Chondrocyte (in vitro differentiated cells): Measurements from ENCODE around the gene LYG1. TPM values are rescaled to one million over a fixed set of nuclear protein-coding genes. Genes with fewer than 3 reads are reported as not detected.

Source experiments
- DNase-seq: peaks from one replicate; pipeline ENCODE4 v3.0.0; 2021; ENCODE audit warnings: mixed read lengths, low spot score
- H3K27ac Mint-ChIP-seq: one replicate; pipeline ENCODE4 v1.8.0; 2021; ENCODE audit warnings: mild to moderate bottlenecking, moderate library complexity, mixed read lengths; ENCODE audit not compliant: unreplicated experiment
- H3K27me3 Mint-ChIP-seq: 2 replicates; pipeline ENCODE4 v1.8.0; 2021; ENCODE audit warnings: low read depth, mixed read lengths
- H3K36me3 Mint-ChIP-seq: 2 replicates; pipeline ENCODE4 v1.8.0; 2021; ENCODE audit warnings: low read depth, mixed read lengths
- H3K4me1 Mint-ChIP-seq: 2 replicates; pipeline ENCODE4 v1.8.0; 2021; ENCODE audit warnings: low read depth, mild to moderate bottlenecking, mixed read lengths
- H3K4me3 Mint-ChIP-seq: one replicate; pipeline ENCODE4 v1.8.0; 2021; ENCODE audit warnings: mild to moderate bottlenecking, moderate library complexity, mixed read lengths; ENCODE audit not compliant: unreplicated experiment
- H3K9me3 Mint-ChIP-seq: 2 replicates; pipeline ENCODE4 v1.8.0; 2021; ENCODE audit warnings: low read depth, mixed read lengths
- total RNA-seq: library from RNA; stranded (reverse); gene quantifications from 3 replicates; pipeline ENCODE4 v1.2.1, GENCODE V29; 2021
- TF ChIP-seq, protein P1 (sequence below): fragments of 200-600 bp; sonication (generic); IDR thresholded peaks from 2 replicates; pipeline ENCODE4 v1.5.0; 2021; ENCODE audit warnings: antibody characterized with exemption, mild to moderate bottlenecking, moderate library complexity

The LYG1 gene
- total RNA-seq, 1 donor from 2014 or later, result 0.57 TPM

DNA sequence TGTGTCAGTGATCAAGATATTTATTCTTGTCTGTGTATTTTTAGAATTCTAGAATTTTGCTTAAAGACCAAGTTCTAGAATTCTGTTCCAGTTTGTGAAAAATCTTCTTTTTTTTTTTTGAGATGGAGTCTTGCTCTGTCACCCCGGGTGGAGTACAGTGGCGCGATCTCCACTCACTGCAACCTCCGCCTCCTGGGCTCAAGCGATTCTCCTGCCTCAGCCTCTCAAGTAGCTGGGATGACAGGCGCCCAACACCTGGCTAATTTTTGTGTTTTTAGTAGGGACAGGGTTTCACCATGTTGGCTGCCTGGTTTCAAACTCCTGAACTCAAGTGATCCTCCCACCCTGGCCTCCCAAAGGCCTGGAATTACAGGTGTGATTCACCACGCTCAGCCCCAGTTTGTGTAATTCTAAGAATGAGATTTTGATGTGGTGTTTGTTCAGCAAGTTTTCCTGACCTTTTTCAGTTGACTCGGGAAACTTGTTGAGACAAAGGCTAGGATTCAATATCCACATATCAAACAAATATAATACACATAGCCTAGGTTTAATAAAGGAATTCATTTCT, 39.8 kb upstream of the LYG1 start:
- H3K27me3 Mint-ChIP-seq, result no peaks in the 10 kb centered on the region
- no peaks in the 10 kb centered on the region for H3K9me3 Mint-ChIP-seq
- DNase-seq, result no peak
- H3K4me3 Mint-ChIP-seq, result no peak overlapping the region
- no peak overlapping the region for H3K27ac Mint-ChIP-seq
- TF ChIP-seq, protein P1, sequence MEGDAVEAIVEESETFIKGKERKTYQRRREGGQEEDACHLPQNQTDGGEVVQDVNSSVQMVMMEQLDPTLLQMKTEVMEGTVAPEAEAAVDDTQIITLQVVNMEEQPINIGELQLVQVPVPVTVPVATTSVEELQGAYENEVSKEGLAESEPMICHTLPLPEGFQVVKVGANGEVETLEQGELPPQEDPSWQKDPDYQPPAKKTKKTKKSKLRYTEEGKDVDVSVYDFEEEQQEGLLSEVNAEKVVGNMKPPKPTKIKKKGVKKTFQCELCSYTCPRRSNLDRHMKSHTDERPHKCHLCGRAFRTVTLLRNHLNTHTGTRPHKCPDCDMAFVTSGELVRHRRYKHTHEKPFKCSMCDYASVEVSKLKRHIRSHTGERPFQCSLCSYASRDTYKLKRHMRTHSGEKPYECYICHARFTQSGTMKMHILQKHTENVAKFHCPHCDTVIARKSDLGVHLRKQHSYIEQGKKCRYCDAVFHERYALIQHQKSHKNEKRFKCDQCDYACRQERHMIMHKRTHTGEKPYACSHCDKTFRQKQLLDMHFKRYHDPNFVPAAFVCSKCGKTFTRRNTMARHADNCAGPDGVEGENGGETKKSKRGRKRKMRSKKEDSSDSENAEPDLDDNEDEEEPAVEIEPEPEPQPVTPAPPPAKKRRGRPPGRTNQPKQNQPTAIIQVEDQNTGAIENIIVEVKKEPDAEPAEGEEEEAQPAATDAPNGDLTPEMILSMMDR, result no peak
- no peaks in the 10 kb centered on the region for H3K36me3 Mint-ChIP-seq
- peaks cover 27% of the 10 kb centered on the region for H3K4me1 Mint-ChIP-seq

DNA sequence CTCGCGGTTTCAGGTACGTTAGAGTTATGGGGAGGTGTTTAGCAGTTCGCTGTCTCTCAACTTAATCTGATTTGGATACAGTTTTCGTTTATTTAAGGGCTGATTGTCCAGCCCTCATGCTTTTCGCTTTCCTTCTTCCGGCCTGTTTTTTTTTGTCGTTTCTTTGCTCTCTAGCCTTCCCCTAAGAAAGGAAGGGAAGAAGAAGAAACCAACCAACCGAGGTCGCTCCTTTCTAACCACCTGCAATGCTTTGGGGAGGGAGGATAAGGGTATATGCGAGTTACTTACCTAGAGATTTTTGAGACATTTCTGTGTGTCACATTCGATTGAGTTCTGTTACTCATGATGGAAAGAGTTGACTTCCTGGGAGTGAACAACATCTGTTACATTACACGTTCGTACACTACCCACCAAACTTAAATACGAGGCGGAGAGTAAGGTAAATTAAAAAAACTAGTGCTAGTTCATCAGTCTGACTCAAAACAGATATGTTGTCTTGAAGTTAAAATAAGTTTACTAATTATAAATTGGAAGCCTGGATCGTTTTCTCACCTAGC, 37.1 kb upstream of the LYG1 start:
- Mint-ChIP-seq H3K27ac (no peak overlapping the region), H3K4me1 (peaks cover 45% of the 10 kb centered on the region), H3K4me3 (no peak overlapping the region), H3K36me3 (no peaks in the 10 kb centered on the region), H3K9me3 (no peaks in the 10 kb centered on the region), H3K27me3 (no peaks in the 10 kb centered on the region)
- no peak for DNase-seq
- TF ChIP-seq, protein P1, result no peak

DNA sequence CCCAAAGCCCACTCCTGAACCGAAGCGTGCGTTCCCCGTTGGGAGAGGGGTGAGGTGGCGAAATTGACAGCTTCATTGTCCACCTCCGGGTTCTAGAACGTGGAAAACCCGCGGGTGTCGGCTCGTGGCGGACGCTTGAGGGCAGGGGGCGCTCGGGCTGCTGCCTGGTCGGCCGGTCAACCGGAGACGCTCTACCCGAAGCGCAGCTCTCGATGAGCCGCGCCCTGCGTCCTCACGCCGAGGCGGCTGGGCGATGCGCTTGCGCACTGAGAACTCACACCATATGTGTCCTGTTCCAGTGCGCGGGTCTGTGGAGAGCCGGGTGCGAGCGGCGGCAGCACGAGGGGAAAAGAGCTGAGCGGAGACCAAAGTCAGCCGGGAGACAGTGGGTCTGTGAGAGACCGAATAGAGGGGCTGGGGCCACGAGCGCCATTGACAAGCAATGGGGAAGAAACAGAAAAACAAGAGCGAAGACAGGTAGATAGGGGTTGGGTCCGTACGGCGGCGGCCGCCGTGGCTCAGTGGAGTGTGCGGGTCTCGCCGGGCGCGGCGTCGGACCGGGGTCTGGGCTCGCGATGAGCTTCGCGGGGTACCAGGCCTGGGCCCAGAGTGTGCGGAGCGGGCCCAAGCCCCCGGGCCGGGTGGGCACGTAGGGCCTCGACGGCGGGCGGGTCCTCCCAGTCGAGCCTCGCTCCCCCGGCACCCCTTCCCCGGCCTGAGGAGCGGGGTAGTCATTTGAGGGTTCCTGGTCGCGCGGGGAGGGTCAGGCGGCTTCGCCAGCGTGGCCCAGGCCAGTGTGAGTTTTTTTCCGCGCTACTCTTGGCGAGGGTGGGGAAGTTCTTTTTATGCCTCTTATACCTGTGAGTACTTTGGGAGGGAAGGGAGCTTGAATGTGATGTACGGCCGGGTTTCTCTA, 36.4 kb upstream of the LYG1 start, which contains the start of gene EIF5B:
Gene EIF5B (plus strand): TSS at position 277 of the 916 bp plus-strand sequence. CDS start 166 bp downstream, at position 443.
- Mint-ChIP-seq H3K36me3 (peaks cover 3% of the 10 kb centered on the region), H3K27me3 (no peaks in the 10 kb centered on the region), H3K4me1 (peaks cover 45% of the 10 kb centered on the region), H3K4me3 (no peak within 1 kb of the TSS), H3K9me3 (no peaks in the 10 kb centered on the region), H3K27ac (no peak within 1 kb of the TSS)
- TF ChIP-seq, protein P1, result peak; percentile 83
- DNase-seq, result peak; percentile 99

DNA sequence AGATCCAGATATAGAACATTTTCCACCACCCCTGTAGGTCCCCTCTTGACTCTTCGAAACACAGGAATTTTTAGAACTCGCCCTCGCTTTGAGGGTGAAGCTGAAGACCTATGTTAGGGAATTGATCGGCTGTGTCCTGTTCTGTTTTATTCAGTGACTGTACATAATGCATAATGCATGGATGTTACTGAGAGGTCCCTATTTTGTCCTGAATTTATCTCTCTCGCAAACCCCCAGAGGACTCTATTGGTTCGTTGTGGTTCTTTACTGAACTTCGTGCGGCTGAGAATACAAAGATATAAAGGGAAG, 35.8 kb upstream of the LYG1 start:
- TF ChIP-seq, protein P1, result no peak
- Mint-ChIP-seq H3K36me3 (peaks cover 7% of the 10 kb centered on the region), H3K4me1 (peaks cover 43% of the 10 kb centered on the region), H3K27ac (no peak overlapping the region), H3K9me3 (no peaks in the 10 kb centered on the region), H3K4me3 (no peak overlapping the region), H3K27me3 (no peaks in the 10 kb centered on the region)
- no peak for DNase-seq

DNA sequence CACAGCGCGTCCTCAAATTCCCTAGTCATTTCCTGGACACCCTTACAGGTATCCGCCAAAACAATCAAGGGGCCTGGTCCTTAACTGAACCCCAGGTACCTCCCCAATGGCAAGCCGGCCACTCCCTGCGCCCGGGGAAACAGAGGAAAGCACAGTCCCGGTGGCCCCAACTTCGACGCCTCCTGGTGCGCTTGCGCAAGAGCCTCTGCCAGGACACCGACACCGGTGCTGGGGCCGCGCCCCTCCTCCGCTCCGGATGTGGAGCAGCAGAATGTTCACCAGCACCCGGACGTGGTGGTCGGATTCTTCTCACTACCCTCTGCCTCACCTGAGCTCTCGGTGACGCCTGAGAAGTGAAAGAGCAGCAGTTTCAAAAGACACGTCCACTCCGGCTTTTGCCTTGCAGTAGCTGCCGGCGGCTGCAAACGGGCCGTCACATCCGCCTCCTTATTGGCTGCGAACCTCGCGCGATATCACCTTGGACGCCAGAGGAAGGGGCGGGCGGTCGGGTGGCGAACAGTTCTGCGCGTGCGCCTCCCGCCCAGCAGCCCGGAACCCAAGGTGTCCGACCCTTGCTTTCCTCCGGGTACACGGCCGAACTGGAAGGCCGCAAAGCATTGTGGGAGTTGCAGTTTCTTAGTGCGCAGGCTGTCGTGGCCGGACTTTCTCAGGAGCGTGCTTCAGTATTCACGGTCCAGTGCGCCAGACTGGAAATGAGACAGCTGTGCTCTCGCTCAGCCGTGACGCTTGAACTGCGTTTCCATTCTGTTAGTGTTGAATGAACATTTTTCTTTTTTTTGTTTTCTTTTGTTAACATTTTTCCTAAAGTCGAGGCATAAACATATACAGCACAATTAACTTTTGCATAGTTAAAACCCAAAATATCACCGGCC, 35.2 kb upstream of the LYG1 start, which contains the start of gene TXNDC9:
Gene TXNDC9 (minus strand): TSS at position 423 of the 893 bp plus-strand sequence. CDS start 3,123 bp downstream, outside the sequence.
- Mint-ChIP-seq H3K27me3 (no peaks in the 10 kb centered on the region), H3K9me3 (no peaks in the 10 kb centered on the region), H3K4me1 (peaks cover 40% of the 10 kb centered on the region), H3K4me3 (no peak within 1 kb of the TSS), H3K27ac (no peak within 1 kb of the TSS), H3K36me3 (peaks cover 9% of the 10 kb centered on the region)
- peak; percentile 100 for DNase-seq
- TF ChIP-seq, protein P1, result no peak
